ENCODE measurements around the gene SHC4.

SHC4 gene

DNA sequence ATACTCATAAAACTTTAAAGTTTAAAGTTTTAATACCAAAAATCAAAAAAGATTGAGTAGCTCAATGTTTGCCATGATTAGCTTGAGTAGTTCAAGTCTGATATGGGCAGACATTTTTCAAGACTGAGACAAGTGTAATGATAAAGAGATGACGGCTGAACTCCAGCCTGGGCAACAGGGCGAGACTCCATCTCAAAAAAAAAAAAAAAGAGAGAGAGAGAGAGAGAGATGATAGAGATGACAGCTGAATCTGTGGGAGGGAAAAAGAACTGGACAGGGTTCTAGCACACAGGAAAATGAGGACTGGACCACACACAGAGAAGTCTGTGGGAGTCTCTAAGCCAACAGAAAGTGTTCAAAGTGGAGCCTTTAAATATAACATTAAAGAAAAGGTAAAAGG, 178.0 kb downstream of the SHC4 start:
- no peak for DNase-seq

DNA sequence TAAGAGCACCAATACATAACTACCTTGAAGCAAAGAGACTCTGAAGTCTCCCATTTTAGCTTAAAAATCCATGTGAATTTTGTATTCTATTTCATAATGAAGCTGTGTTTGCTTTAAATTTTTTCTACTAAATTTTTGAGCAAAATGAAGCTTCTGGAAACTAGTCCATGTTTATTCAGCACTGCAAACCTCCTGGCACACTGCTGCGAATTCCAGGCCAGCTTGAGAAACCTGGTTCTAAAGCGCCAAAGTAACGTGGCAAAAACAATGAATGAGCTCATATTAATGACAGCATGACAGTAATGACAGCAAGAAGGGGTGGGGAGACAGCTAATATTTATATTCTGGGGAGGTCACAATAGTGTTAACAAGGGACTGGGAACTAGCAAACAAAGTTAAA, 178.5 kb downstream of the SHC4 start:
- no peak for DNase-seq

DNA sequence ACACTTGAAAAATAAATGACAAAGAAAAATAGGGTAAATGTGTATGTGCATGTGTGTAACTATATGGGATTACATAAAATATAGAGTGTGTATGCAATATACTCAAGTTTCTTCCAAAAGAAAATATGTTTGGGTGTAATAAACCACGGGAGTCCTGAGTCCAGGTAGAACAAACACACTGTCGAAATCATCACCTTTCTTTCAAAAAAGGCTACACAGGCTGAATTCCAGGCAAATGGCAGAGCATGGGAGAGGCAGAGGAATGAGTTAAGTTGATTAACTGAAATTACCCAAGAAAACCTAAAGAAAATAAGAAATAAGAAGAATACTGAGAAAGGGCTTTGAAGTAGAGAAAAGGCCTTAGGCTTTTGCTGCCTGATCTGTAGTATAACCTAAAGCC, 179.0 kb downstream of the SHC4 start:
- no peak for DNase-seq

DNA sequence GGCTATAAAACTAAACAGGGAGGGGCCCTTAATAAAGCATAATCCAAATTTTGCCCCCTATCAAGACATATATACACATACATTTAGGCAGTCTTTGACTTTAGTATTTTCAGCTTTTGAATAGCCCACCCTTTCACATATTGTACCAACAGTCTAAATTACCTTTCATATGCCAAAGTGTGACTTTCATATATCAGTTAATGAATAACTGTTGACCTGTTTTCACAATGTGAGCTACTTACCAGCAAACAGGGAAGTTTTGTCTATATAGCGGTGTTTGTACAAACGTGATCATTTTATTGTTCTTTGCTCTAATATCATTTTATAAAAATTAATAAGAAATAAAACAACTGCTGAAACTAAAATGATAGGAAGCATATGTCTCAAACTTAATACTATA, 180.8 kb downstream of the SHC4 start:
- DNase-seq = no peak

DNA sequence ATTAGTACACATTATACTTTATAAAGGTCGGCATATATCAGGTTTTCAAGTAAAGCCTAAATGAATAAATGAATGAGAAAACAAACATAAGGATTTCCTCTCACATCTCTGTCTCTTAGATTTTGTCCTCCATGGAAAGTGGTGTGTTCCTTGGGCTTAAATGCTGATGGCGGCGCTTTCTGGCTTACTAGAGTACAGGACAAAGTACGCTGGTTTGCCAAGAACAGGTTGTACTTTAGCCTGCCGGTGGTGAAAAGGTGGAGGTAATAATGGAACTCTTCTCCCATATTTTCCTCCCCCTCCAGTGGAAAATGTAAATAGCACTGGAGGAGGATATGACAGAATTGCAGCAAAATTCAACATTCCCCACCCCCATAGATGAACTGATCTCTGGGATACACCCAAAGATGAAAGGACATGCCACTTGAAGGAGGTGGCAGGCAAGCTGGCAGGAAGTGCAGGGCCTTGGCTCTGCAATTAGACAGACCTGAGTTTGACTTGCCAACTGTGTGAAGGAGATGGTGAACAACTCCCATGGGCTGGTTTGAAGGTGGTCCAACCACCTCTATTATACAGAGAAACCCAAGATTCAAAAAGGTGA, 182.1 kb downstream of the SHC4 start:
- no peak for DNase-seq

DNA sequence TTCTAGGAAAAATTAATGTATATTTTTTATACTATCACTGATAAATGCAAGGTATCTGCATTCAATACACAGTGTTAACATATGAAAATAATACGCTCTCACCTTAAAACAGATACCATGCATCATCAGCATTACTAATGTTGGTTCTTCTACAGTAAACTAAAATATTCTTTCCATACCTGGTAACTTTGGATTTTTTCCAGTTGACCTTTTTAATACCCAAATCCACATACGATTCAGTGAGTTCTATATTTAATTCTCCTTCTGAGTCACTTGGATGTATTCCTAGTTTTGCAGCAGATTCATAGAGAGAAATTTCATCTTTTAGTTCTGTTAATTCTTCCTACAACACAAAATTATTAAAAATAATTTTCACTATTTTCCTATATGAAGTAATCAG, 182.7 kb downstream of the SHC4 start:
- DNase-seq = no peak

DNA sequence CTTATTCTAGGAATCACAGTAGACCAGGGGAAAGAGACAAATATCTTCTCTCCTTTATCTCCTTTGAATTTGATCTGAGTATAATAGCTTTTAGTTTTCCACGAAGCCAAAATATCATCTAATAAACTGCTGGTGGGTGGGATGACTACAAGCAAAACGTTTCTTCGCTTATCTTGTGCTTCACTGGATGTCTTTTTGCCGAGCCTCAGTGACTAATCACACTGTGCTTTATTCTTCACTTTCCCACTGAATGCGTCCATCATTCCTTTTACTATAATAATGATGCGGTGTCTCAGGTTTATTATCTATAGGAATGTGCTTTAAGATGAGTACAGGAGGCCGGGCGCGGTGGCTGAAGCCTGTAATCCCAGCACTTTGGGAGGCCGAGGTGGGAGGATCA, 185.4 kb downstream of the SHC4 start:
- no peak for DNase-seq

DNA sequence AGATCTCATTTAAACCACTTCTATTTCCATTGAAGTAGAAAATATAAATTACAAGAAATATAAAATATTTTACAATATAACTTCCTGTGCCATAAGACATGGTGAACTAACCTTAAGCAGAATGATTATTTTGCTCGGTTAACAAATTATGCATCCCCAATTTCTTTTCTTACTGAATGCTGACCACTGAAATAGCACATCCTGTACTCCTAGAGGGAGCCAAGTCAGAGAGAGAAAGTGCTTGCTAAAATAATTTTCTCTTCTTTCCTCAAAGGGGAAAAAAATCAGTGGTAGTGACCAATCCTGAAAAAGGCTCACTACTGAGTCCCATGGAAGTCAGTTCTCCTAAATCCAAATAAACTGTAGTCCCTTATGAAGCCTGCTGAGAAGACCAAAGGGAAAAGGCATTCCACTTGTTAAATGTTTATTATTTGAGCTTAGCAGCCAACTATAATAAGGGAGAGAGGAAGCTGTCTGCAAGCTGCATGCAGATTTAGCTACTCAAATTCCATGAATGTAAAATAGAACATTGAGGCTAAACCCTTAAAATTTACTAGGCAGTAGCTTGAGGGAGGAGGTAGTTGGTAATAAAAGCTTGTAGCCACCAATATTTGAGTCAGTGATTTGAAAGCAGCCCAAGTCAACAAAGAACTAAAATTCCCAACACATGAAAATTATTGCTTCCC, 185.9 kb downstream of the SHC4 start:
- DNase-seq = no peak

DNA sequence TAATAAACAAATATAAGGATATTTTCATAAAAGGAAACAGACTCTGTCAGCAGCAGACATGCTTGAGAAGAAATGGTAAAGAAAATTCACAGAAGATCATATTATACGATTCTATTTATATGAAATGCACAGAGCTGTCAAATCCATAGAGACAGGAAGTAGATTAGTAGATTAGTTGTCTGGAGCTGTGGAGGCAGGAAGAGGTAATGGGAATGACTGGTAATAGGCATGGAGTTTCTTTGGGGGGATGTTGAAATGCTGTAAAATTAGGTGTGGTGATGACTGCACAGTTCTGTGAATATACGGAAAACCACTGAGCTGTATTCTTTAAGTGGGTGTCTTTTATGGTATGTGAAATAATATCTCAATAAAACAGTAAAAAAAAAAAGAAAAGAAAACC, 188.2 kb downstream of the SHC4 start:
- no peak for DNase-seq

DNA sequence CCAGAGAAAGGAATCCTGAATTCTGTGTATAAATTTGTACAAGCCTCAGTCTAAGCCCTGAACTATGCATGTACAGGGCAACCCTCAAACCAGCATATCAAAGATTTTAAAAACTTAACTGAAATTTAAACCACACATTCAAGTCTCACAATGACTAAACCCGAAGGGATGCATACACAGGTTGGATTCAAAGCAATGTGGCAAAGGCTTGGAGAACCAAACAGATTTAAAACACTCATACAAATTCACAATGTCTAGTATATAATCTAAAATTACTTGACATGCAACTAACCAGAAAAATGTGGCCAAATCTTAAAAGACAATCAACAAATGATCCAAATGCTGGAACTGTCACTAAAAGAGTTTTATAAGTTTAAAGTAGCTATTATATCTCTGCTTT, 189.2 kb downstream of the SHC4 start:
- DNase-seq = no peak

All from NCI-H2081 (cell line).